Breast epithelium (tissue), 3 donors: ENCODE results near the gene OBSCN.

Experiments used
- CTCF ChIP-seq, 3 donors: fragments of 450-650 bp; IDR thresholded peaks; one replicate each; pipeline ENCODE4 v1.5.1; 2016 to 2017; ENCODE audit warnings: antibody characterized with exemption in 3 of 3, mild to moderate bottlenecking in 3 of 3, moderate library complexity in 3 of 3
- POLR2A ChIP-seq: fragments of 450-650 bp; IDR thresholded peaks from one replicate; pipeline ENCODE4 v1.6.1; 2016; ENCODE audit warnings: antibody characterized with exemption, mild to moderate bottlenecking, moderate library complexity
- POLR2AphosphoS5 ChIP-seq, 3 donors: sonication (generic); formaldehyde crosslinking; IDR thresholded peaks; one replicate each; pipeline ENCODE4 v1.6.1; 2017; ENCODE audit warnings: antibody characterized with exemption in 3 of 3

DNA sequence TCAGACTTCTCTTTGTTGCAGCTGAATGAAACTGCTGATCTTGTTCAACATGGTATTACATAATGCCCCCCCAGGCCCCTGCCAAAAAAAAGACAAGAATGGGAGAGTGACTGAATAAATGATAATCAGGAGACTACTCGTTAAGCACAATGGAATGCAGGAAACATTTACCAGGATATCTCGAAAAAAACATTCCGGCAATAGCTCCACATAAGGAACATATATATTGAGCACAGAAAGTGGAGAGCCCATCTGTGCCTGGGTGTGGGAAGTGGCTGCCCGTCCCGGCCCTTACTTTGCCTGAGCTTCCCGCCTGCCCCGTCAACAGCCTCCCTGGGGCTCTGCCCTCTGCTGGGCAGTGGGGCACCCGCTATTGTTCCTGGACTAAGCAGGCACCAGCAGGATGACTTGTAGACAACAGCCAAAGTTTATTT, 185.4 kb downstream of the OBSCN start:
- TF ChIP-seq POLR2AphosphoS5 (IDR thresholded peaks at IDR 0.05) (no peak), CTCF (IDR thresholded peaks at IDR 0.05) (peak in 2 of 3 donors; percentile 29 to 44), POLR2A (no peak)
